Activated T-helper 9 cell treated with anti-CD3 and anti-CD28 coated beads, Interleukin-2, amount 50 U/mL, for 16 hours (primary cell): ENCODE measurements around the gene PAGE2.
"Not testable (repeated sequence)": the region's sequence is repeated elsewhere in the genome, so short reads cannot be mapped to it uniquely, and the experiment has no call there.

Source experiments
- DNase-seq: peaks from one replicate; pipeline ENCODE4 v3.0.0-alpha.2; 2020; ENCODE audit warnings: low read depth

PAGE2 gene, protein sequence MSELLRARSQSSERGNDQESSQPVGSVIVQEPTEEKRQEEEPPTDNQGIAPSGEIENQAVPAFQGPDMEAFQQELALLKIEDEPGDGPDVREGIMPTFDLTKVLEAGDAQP

DNA sequence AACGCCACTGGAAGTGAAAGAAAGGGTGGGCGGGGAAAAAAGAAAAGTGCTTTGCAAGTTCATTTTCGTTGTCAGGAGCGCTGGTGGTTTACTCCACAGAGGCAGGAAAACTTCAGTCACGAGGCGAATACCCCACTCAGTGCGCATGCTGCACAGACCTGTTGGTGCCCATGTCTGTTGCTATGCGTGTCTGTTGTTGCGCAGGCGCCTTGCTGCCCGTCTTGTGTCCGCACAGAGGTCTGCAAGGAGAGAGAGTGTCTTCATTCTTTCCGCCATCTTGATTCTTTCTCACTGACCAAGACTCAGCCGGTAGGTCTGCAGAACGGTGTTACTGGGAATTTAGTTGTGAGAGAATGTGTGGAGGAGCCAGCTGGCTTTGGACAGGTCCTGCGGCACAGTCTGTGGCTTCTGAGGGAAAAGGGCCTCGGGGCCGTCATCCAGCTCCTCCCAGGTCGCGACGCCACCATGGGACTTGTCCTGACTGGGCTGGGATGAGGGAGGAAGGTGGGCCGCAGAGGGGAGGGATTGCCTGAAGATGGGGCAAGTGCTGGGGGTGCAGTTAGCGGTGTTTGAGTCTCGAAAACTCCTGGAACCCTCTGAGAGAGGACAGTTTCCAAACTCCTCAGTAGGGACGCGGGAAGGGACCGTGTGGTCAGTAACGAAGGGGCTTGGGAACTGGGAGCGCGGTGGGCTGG is at the start of gene PAGE2:
TSS of gene PAGE2 (plus strand) at position 224 of the 695 bp plus-strand sequence. CDS start 1,003 bp downstream, outside the sequence.
- no peak for DNase-seq

DNA sequence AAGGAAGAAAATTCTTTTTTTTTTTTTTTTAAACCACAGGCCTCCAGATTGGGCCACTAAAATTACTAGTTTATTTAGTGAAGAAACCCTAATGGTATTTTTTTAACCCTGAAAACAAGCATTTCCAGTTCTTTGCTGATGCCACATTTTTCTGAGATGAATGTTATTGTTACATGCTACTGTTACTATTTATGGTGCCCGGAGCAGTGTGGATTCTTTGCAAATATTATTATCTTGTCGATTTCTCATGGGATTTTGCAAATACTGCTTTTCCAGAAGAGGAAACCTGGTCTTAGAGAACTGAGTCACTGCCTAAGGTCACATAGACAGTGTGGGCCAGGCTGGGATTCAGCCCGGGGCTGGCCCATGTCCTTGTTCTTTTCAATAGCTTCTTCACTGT is 49.3 kb upstream of the PAGE2 start:
- DNase-seq = no peak

DNA sequence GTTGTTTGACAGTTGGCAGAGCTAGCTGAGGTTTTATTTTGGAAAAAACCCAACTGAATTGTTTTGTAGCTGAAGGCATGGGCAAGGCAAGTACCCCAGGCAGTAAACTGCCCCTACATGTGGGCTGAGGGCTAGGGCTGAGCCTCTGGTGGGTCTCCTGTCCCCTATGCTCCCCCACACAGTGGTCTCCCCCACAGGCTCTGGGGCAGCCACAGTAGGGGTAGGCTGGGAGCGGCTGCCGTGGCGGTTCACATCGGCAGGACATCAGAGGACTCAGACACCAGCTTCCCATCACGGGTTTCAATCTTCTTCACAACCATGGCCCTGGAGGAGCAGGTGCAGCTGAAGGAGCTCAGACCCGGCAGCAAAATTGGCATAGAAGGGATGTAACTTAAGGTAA is 47.3 kb upstream of the PAGE2 start:
- no peak for DNase-seq

DNA sequence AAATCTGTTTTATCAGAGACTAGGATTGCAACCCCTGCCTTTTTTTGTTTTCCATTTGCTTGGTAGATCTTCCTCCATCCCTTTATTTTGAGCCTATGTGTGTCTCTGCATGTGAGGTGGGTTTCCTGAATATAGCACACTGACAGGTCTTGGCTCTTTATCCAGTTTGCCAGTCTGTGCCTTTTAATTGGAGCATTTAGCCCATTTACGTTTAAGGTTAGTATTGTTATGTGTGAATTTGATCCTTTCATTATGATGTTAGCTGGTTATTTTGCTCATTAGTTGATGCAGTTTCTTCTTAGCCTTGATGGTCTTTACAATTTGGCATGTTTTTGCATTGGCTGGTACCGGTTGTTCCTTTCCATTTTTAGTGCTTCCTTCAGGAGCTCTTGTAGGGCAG is 38.2 kb upstream of the PAGE2 start:
- DNase-seq = not testable (repeated sequence)

DNA sequence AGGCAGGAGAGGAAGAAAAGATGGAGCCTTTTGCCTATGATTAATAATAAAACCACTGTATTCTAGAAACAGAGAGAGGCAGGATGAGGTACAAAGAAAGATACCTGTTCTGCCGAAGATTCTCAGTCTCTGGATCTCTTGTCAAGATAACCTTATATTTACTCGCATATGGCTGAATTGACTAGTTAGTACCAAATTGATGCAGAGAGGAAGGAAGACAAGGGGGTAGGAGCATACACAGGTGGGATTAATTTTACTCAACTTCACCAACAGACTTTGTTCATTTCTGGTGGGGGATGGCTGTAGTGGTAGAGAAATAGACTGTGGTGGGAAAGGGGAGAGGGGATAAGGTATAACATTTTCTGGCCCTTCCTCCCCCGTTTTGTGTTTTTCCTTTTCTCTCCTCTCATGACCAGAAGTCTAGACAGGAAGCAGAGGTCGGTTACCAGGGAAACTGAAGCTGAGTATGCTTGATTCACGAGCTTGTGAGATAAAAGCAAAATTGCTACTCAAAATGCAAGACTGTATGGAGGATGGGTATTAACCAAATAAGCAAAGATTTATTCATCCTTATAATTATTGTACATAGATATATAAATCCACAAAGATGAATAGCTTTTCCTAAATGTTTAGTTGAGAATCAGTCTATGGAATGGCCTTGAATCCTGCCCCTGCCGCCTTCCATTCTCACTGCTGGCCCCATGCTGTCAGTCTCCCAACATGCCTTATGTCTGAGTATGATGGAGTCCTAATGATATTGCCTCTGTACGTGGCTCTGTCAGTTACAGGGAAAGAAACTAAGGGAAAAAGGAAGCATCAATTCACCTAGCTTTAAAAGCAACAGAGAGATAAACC is 31.8 kb upstream of the PAGE2 start:
- no peak for DNase-seq

DNA sequence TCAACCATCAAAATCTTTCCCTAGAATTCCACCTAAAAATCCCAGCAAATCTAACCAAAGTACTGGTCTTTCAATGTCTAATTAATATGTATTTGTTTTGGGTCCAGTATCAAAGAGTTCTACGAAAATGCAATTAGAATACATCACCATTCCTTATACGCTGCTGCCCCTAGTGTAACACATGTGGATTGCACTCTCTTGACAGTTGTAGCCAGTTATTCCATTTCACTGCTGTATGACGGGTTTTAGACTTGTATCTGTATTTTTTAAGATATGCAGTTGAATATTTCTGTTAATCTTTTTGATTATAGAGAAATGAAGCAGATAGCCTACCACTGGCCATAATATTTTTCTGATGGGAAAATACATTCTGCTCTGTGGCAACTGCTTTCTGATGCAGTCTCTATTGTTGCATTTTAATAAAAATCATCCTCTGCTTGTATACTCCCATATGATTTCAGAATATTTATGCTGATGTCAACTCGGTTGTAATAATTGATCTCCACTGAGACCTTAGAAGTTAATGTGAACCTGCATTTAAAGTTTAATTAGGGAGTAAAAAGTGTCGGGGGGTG is 31.1 kb upstream of the PAGE2 start:
- no peak for DNase-seq

DNA sequence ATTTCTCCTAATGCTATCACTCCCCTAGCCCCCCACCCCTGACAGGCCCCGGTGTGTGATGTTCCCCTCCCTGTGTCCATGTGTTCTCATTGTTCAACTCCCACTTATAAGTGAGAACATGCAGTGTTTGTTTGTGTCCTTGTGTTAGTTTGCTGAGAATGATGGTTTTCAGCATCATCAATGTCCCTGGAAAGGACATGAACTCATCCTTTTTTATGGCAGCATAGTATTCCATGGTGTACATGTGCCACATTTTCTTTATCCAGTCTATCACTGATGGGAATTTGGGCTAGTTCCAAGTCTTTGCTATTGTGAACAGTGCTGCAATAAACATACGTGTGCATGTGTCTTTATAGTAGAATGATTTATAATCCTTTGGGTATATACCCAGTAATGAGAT is 21.6 kb upstream of the PAGE2 start:
- not testable (repeated sequence) for DNase-seq

DNA sequence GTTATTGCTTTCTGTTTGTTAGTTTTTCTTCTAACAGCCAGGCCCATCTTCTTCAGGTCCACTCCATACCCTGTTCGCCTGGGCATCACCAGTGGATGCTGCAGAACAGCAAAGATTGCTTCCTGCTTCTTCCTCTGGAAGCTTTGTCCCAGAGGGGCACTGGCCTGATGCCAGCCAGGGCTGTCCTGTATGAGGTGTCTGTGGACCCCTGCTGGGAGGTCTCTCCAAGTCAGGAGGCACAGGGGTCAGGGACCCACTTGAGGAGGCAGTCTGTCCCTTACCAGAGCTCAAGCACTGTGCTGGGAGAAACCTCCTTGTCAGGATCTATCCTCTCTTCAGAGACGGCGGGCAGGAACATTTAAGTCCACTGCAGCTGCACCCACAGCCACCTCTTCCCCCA is 16.5 kb upstream of the PAGE2 start:
- DNase-seq = no peak

DNA sequence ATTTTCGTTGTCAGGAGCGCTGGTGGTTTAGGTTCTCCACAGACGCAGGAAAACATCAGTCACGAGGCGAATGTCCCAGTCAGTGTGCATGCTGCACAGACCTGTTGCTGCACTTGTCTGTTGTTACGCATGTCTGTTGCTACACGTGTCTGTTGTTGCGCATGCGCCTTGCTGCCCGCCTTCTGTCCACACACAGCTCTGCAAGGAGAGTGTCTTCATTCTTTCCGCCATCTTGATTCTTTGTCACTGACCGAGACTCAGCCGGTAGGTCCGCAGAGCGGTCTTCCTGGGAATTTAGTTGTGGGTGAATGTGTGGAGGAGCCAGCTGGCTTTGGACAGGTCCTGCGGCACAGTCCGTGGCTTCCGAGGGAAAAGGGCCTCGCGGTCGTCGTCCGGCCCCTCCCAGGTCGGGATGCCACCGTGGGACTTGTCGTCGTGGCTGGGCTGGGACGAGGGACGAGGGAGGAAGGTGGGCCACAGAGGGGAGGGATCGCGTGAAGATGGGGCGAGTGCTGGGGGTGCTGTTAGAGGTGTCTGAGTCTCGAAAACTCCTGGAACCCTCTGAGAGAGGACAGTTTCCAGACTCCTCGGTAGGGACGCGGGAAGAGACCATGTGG is 13.9 kb upstream of the PAGE2 start, which contains the start of gene PAGE2B:
TSS of gene PAGE2B (plus strand) at position 180 of the 617 bp plus-strand sequence. CDS start 1,012 bp downstream, outside the sequence.
- no peak for DNase-seq

DNA sequence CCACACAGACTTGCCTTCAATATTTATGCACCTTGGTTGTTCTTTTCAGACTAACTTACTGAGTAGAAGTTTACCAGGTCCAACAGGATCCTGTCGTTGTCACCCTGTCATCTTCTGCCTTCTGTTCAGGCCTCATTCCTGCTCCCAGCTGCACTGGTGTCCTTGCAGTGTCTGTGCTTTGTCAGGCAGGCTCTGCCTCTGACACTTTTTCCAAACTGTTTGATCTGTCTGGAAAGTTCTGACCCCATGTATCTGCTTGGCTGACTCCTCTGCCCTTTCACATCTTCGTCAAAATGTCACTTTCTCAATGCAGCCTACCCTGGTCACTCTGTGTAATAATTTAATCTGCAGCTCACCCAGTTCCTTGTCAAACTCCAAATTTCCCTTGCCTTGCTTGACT is 9.9 kb downstream of the PAGE2 start:
- DNase-seq = no peak

DNA sequence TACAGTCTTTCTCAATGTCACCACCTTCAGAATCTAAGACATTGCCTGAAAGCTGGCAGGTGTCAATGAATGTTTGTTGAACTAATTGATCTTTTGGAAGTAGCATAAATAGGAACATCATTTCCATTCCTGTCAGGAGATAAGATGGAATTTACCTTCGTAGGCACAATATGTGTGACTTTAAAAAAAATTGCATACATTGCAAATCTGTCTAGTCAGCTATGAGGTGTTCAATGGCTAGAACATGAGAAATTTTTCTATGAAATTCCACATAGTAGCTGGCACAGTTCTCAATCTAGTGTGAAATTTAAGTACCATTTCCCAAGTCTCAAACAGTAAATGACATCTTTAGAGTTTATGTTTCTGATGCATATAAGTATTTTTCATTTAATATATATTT is 10.3 kb downstream of the PAGE2 start:
- DNase-seq = no peak

DNA sequence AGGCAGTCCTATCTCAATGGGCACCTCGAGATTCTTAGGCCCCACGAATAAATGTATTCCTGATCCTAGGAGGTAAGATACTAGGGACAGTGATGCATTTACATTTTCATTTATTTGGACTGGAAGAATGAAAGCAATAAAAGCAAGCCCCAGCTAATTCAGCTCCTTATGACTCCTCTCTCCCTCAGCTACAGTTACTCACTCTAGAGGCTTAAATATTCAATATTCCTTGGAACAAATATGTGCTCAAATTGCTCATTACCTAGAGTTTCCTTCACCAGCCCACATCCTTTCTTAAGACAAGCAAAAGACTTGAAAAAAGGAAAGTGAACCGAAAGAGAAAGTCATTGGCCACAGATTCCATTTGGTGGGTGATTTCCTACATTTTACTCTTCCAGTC is 13.9 kb downstream of the PAGE2 start:
- no peak for DNase-seq

DNA sequence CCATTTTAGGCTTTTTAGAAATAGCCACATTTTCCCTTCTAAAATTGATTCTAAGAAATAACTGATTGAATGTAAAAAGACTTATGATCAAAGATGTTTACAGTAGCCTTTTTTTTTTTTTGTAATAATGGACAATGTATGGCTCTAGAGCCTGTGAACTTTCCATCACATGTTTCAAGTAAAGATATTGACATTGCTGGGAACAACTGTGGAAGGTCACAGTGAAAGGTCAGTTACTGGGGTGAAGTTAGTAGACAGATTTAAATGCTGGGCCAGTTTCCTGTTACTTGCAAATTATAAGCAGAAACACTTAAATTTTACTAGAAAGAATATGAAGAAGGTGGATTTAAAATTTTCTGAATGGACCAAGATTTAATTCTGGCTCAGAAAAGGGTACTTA is 18.4 kb downstream of the PAGE2 start:
- no peak for DNase-seq

DNA sequence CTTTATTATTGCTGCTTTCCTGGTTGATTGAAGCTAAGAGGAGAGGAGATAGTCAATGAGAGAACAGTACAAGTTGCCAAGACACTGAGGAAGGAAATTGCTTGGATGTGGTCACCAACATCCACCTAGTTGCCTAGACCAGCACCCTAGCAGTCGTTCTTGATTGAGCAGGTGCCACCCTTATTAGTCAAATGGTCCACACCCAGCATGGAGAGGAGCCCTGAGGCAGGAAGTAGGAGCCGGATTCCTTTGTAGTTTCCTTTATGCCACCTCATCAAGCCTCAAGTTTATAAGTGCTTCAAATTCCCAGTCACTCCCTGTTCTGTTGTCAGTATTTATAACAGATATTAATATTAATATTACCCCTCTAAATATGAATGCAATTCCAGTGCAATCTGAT is 19.1 kb downstream of the PAGE2 start:
- DNase-seq = no peak

DNA sequence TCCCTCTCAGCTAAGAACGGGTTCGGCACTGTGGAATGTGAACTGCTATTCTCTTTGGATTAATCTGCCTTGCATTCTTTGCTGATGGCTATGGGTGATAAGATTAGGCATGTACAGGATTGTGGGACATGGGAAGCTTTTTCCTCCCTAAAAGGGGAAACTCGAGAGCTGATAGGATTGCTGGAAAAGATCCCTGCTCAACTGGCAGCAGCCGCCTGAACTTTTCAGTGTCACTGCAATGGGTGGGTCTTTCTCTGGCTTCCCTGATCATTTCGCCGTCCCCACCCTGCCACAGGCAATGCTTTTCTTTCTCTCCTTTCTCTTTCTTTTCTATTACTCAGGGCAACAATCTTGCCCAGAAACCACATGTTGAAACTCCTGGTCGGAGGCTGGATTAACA is 20.5 kb downstream of the PAGE2 start:
- DNase-seq = no peak

DNA sequence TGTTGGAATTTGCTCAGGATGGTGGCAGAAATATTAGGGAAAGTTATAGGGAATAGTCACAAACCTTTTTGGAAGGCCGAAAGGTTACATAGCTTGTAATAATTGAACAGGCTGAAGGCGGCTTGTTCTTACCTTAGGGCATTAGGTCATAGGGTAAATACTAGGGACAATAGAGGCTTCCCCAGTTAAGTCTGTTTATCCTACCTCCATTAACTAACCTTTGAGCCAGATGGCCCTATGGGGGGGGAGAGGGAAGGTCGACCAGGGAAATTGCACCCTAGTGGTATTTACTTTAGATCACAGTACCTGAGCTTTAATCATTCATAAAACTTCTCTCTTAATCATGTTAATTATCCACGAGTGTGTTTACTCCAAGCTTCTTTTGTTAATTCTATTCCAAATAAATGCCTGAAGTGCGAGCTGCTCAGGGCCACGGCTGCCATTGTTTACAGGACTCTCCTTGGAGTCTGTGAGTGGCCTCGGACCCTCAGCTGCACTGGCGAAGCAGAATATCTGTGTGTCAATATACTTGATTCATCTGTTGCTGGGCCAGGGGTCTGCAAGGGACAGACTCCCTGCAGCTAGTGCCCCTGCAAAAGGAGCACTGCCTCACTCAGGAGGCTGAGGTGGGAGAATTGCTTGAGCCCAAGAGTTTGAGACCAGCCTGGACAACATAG is 22.9 kb downstream of the PAGE2 start:
- DNase-seq = no peak

DNA sequence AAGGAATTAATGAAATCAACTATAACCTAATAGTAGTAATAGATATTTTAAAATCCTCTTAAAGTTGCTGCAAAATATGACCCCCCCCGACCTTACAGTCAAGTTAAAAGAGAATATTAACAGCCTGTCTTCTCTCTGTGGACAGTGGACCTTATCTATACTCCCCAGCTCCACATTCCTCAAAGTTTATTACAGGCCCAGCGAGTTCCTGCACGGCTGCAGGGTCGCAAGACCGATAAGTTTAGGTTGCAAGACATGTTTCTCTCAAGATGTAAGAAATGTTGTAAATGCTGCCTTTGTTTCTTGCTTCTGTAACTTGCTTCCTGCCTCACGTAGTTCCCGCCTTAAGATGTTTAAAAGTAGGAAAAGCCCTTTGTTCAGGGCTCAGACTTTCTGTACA is 27.8 kb downstream of the PAGE2 start:
- not testable (repeated sequence) for DNase-seq

DNA sequence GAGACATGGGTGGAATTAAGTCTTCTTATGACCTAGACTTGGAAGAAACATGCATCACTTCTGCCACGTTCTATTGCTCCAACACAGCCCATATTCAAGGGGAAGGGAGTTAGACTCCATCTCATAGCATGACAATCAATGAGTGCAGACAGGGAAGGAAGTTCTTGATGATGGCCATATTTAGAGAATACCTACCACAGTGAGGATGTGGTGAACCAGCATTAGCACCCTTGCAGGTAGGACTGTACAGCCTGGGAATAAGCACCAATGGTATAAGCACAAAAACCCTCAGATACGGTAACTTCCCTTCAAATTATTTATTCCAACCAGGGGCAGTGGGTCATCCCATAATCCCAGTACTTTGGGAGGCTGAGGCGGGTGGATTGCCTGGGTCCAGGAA is 29.8 kb downstream of the PAGE2 start:
- DNase-seq = no peak

DNA sequence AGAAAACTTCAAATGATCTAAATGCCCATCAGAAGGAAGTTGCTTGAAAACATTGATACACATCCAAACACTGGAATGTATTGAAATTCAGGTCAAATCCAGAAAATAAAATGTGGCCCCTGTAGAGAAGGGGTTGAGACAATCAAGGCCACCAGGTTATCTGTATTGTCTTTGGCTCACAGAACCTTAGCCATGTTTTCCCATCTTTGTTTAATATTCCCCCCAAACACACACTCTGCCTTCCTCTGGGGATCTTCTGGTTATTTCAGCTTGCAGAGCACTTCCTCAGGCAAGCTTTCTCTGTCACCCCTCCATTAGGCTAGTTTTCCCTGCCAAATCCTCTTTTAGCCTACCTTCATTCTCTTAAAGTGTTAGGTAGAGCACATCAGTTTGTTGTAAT is 30.5 kb downstream of the PAGE2 start:
- DNase-seq = no peak

DNA sequence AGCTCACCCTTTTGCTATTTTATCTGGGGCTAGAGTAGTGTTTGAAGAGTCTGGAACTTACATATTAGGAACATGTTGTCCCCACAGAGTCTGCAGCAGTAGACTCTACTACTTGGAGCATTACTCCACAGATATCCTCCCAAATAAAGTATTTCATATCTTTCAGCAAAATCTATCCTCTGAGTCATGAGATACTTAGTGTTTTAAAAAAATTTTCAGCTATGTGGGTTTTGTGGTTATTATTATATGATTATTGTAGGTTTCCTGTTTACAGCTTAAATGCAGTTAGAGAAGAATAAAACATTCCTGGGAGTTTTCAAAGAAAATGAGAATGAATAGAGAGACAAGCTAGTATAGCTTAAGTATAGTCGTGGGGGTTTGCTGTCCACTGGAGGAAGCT is 30.9 kb downstream of the PAGE2 start:
- no peak for DNase-seq

DNA sequence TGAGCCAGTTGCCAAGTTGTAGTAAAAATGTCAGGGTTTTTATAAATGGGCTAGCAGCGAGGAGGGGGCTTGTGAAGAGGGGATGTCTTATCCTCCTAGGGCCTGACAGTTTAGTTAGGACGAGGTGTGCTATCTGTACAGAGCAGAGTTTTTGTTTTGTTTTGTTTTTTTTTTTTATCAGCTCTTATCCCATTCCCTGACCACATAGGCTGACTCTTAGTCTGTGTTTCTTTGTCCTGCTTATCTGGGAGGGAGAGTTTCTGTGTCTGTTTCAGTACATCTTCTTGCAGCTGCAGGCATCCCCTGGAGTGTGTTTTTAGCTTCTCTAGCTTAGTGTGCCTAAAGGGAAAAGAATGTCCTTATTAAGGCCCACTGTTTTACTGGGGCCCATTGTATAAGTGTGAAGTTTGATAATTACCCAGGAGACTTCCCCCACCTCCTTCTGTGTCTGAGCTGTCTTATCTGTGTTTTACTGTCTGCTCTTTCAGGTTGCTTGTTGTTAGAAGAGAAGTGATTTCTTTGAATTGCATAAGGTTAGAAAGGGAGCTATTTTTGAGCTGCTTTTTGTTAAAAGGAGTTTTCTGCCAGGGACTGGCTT is 32.0 kb downstream of the PAGE2 start:
- DNase-seq = no peak
